H1 (cell line): ENCODE results near the gene SELENOK. TPM values are rescaled to one million over a fixed set of nuclear protein-coding genes. Genes with fewer than 3 reads are reported as not detected.

ENCODE experiments used
- CTCF ChIA-PET: fragments of 300-600 bp; sonication (Branson Sonifier 250); formaldehyde crosslinking; loops from one replicate; lab custom pipeline; 2021; ENCODE audit not compliant: partially characterized antibody; lab: Charles Lee
- POLR2A ChIA-PET: fragments of 300-600 bp; sonication (Branson Sonifier 250); formaldehyde crosslinking; loops from one replicate; lab custom pipeline; 2021; ENCODE audit warnings: inconsistent platforms; ENCODE audit not compliant: partially characterized antibody; lab: Charles Lee
- DNase-seq, 2 experiments: peaks; one replicate each; pipeline versions ENCODE4 v3.0.0 to v3.0.0-alpha.2; 2010 to 2022; ENCODE audit warnings: low spot score in 2 of 2, low read depth in 1 of 2, mixed read lengths in 1 of 2
- FAIRE-seq: peaks from 2 replicates; lab custom pipeline; 2011; peaks lifted over from hg19 to GRCh38; lab: Jason Lieb, UNC
- H2AFZ ChIP-seq: 2 replicates; pipeline ENCODE4 v1.8.1; 2012; ENCODE audit warnings: low read length, inconsistent platforms
- H2AK5ac ChIP-seq: 2 replicates; pipeline ENCODE4 v1.6.1; 2013; ENCODE audit warnings: low read depth, low read length
- H2BK120ac ChIP-seq: replicated peaks from 2 replicates; pipeline ENCODE3; 2013; ENCODE audit warnings: low read depth, low read length, inconsistent platforms
- H2BK12ac ChIP-seq: 2 replicates; pipeline ENCODE4 v1.6.1; 2013; ENCODE audit warnings: low read depth, low read length
- H2BK15ac ChIP-seq: 2 replicates; pipeline ENCODE4 v1.6.1; 2013; ENCODE audit warnings: low read length
- H2BK20ac ChIP-seq: 2 replicates; pipeline ENCODE4 v1.6.1; 2013; ENCODE audit warnings: low read length
- H2BK5ac ChIP-seq: 2 replicates; pipeline ENCODE4 v1.6.1; 2013; ENCODE audit warnings: low read depth, low read length
- H3K14ac ChIP-seq: 2 replicates; pipeline ENCODE4 v1.6.1; 2013; ENCODE audit warnings: inconsistent platforms; ENCODE audit not compliant: insufficient read length
- H3K18ac ChIP-seq: 2 replicates; pipeline ENCODE4 v1.6.1; 2013; ENCODE audit warnings: low read length; ENCODE audit errors: extremely low read depth
- H3K23ac ChIP-seq: 2 replicates; pipeline ENCODE4 v1.6.1; 2013; ENCODE audit warnings: inconsistent platforms; ENCODE audit not compliant: insufficient read length
- H3K23me2 ChIP-seq: 2 replicates; pipeline ENCODE4 v1.6.1; 2013; ENCODE audit warnings: low read depth, low read length
- H3K27ac ChIP-seq: 2 replicates; pipeline ENCODE4 v1.6.1; 2011; ENCODE audit warnings: low read depth, low read length, inconsistent platforms
- H3K27me3 ChIP-seq, 4 experiments: replicated peaks in 1 of 4; 1 replicate in 1 of 4; 2 replicates in 3 of 4; pipeline versions ENCODE4 v1.6.1 to v1.8.1; 2011 to 2013; ENCODE audit warnings: low read length in 3 of 4, mild to moderate bottlenecking in 3 of 4, inconsistent platforms in 2 of 4, mixed read lengths in 2 of 4, moderate library complexity in 1 of 4; ENCODE audit not compliant: control insufficient read depth in 3 of 4, insufficient read depth in 3 of 4; ENCODE audit errors: extremely low read depth in 1 of 4
- H3K36me3 ChIP-seq, 4 experiments: 2 replicates each; pipeline versions ENCODE4 v1.6.1 to v1.8.1; 2011 to 2013; ENCODE audit warnings: mild to moderate bottlenecking in 4 of 4, low read length in 3 of 4, moderate library complexity in 2 of 4, control low read depth in 1 of 4, inconsistent platforms in 1 of 4; ENCODE audit not compliant: insufficient read depth in 4 of 4, control insufficient read depth in 2 of 4
- H3K4ac ChIP-seq: replicated peaks from 2 replicates; pipeline ENCODE3; 2013; ENCODE audit warnings: low read length, low read depth, mixed read lengths, inconsistent platforms; ENCODE audit not compliant: insufficient read length
- H3K4me1 ChIP-seq, 4 experiments: replicated peaks in 1 of 4; 1 replicate in 1 of 4; 2 replicates in 3 of 4; pipeline versions ENCODE4 v1.6.1 to v1.8.1; 2011 to 2013; ENCODE audit warnings: low read length in 3 of 4, inconsistent platforms in 2 of 4, mixed read lengths in 1 of 4; ENCODE audit not compliant: insufficient read depth in 4 of 4, control insufficient read depth in 3 of 4
- H3K4me2 ChIP-seq, 2 experiments: 2 replicates each; pipeline versions ENCODE4 v1.6.1 to v1.8.1; 2011 to 2013; ENCODE audit warnings: low read depth in 2 of 2, low read length in 2 of 2, control low read depth in 1 of 2, inconsistent platforms in 1 of 2, mild to moderate bottlenecking in 1 of 2; ENCODE audit not compliant: insufficient read depth in 1 of 2
- H3K4me3 ChIP-seq, 4 experiments: fragments of 200-600, 300-600 bp in 1 of 4; sonication (generic), shearing (Covaris generic), sonication (Bioruptor Twin) in 1 of 4; 2 replicates each; pipeline versions ENCODE4 v1.5.1 to v1.8.1; 2011 to 2016; ENCODE audit warnings: low read length in 4 of 4, low read depth in 3 of 4, control low read depth in 2 of 4, inconsistent platforms in 2 of 4, mild to moderate bottlenecking in 2 of 4, mixed read lengths in 1 of 4, moderate library complexity in 1 of 4; ENCODE audit not compliant: insufficient read depth in 2 of 4; ENCODE audit errors: extremely low read depth in 1 of 4
- H3K56ac ChIP-seq: replicated peaks from 2 replicates; pipeline ENCODE3; 2013; ENCODE audit warnings: low read depth, mild to moderate bottlenecking, mixed read lengths, low read length, inconsistent platforms; ENCODE audit not compliant: insufficient read length
- H3K79me1 ChIP-seq: 2 replicates; pipeline ENCODE4 v1.6.1; 2013; ENCODE audit warnings: low read depth, low read length, control low read depth
- H3K79me2 ChIP-seq, 2 experiments: 2 replicates each; pipeline versions ENCODE4 v1.6.1 to v1.8.1; 2012 to 2013; ENCODE audit warnings: low read length in 2 of 2, mild to moderate bottlenecking in 2 of 2, inconsistent platforms in 1 of 2; ENCODE audit not compliant: insufficient read depth in 2 of 2, control insufficient read depth in 1 of 2
- H3K9ac ChIP-seq, 4 experiments: replicated peaks in 1 of 4; 1 replicate in 1 of 4; 2 replicates in 3 of 4; pipeline versions ENCODE4 v1.6.1 to v1.8.1; 2011 to 2013; ENCODE audit warnings: low read depth in 3 of 4, low read length in 3 of 4, control low read depth in 2 of 4, mild to moderate bottlenecking in 2 of 4, moderate library complexity in 2 of 4, inconsistent platforms in 1 of 4; ENCODE audit errors: extremely low read depth in 1 of 4
- H3K9me3 ChIP-seq, 2 experiments: 2 replicates each; pipeline versions ENCODE4 v1.6.1 to v1.8.1; 2012 to 2013; ENCODE audit warnings: mild to moderate bottlenecking in 2 of 2, moderate library complexity in 2 of 2, control low read depth in 1 of 2, inconsistent platforms in 1 of 2, low read depth in 1 of 2, low read length in 1 of 2, mixed read lengths in 1 of 2; ENCODE audit not compliant: insufficient read depth in 2 of 2
- H4K20me1 ChIP-seq, 2 experiments: replicated peaks in 1 of 2; 2 replicates each; pipeline versions ENCODE3 to v1.8.1; 2011 to 2013; ENCODE audit warnings: inconsistent platforms in 2 of 2, low read length in 2 of 2, mild to moderate bottlenecking in 1 of 2; ENCODE audit not compliant: insufficient read depth in 2 of 2, control insufficient read depth in 1 of 2
- H4K5ac ChIP-seq: 2 replicates; pipeline ENCODE4 v1.6.1; 2013; ENCODE audit warnings: low read length, low read depth, mixed read lengths, inconsistent platforms; ENCODE audit not compliant: insufficient read length
- H4K8ac ChIP-seq: 2 replicates; pipeline ENCODE4 v1.8.0; 2013; ENCODE audit warnings: mild to moderate bottlenecking, moderate library complexity, low read length, inconsistent platforms; ENCODE audit not compliant: insufficient read depth; ENCODE audit errors: extremely low read depth
- H4K91ac ChIP-seq: replicated peaks from 2 replicates; pipeline ENCODE3; 2013; ENCODE audit warnings: low read length, mixed read lengths, inconsistent platforms; ENCODE audit not compliant: insufficient read length
- BACH1 ChIP-seq: IDR thresholded peaks from 2 replicates; pipeline ENCODE4 v1.6.1; 2012; ENCODE audit warnings: low read length, improper control_type of control experiment
- WGBS, 2 experiments: shearing (Covaris generic) in 1 of 2; methylation state at CpG; one replicate each; pipeline versions ENCODE4 v1.1.6 to v1.1.7; 2013 to 2015; ENCODE audit warnings: low lambda C conversion rate in 2 of 2, mixed read lengths in 2 of 2, inconsistent platforms in 1 of 2, low coverage in 1 of 2, missing lambda C conversion rate in 1 of 2; ENCODE audit not compliant: insufficient replicate concordance in 2 of 2, insufficient coverage in 1 of 2, insufficient read length in 1 of 2; ENCODE audit errors: extremely low coverage in 1 of 2, missing lambda C conversion rate in 1 of 2; 5-methylcytosine and 5-hydroxymethylcytosine counted together
- polyA plus RNA-seq, 7 experiments: library from polyadenylated mRNA; depleted of rRNA in 3 of 7; stranded (reverse) in 5 of 7; unstranded in 2 of 7; fragments of >200 nt in 5 of 7; fragments of 200-250 nt in 2 of 7; gene quantifications; 1 replicate in 5 of 7; 2 replicates in 1 of 7; 4 replicates in 1 of 7; pipeline versions ENCODE4 v1.2.1 to v1.2.3, GENCODE V29; 2011 to 2013; ENCODE audit warnings: missing spikeins in 2 of 7, mixed read lengths in 2 of 7
- total RNA-seq: library from RNA; stranded (reverse); fragmentation: NEBNext Ultra II Directional; extraction: Animal tissue kit (Norgen Biotek cat#: 25700); gene quantifications from 2 replicates; pipeline ENCODE4 v1.2.1, GENCODE V29; 2021

Gene SELENOK
- total and polyA plus RNA-seq, 2 of the 8 experiments (the other 6 are each of a cell fraction or from before 2014, with no cell fraction given) = 26.9 to 40.2 TPM

DNA sequence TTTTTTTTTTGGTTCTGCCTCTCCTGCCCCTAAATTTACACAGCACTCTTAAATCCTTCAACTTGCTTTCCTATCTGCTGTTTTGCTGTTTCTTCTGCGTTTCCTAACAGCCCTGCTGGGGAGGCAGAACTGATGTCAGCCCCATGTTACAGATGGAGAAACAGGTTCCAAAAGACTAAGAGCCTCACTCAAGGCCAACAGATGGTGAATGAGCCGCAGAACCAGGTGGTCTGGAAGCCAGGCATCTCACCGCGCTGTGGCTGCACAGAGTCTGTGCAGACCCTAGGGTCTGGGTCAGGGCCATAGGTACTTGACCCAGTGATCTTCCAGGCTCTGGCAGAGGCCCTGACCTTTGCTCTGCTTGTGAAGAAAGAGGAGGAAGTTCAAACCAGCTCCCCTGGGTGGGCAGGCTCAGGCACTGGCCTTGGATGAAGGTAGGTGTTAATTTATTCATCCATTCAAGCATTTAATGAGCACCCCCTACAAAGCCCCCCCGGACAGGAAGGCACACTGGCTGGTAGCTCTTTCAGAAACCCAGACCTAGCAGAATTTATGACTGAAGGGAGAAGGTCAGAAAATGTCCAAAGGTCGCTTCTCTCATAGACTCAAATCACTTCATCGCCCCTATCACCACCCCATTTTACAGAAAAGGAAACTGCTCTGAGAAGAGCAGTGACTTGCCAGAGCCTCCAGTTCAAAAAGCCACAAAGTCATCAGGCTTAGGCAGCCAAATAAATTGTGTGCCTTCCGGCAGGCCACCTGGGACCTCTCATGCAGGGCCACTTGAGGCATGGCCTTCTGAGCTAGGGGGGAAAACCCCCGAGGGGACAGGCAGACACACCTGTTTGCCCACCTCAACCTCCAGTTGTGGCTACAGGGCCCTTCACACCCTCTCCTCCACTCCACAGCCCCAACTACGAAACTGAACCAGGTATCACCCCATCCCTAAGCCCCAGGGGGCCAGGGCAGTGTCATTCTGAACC, 48.2 kb downstream of the SELENOK start:
- no peak overlapping the region for H3K14ac ChIP-seq
- no peak for TF ChIP-seq BACH1

More for the DNA sequence above, 48.2 kb downstream of the SELENOK start:
- Histone ChIP-seq H4K20me1 (peaks cover 0 to 2% of the 10 kb centered on the region in 2 experiments), H3K9ac (peak overlapping the region in 2 of 4 experiments; percentile 7 to 17; a peak in 1 of 7 replicates), H3K18ac (no peak overlapping the region; the same call in 1 of the 2 replicates), H3K23ac (no peak overlapping the region), H3K9me3 (no peaks in the 10 kb centered on the region), H3K79me1 (peaks cover 12% of the 10 kb centered on the region), H3K4me2 (peak overlapping the region; percentile 5 to 52; a peak in 2 of 4 replicates), H3K27me3 (peaks cover 3 to 16% (median 9%) of the 10 kb centered on the region in 4 experiments), H2BK12ac (peak overlapping the region; percentile 68; the same call in 1 of the 2 replicates), H2AFZ (no peak overlapping the region), H2BK15ac (peak overlapping the region; percentile 72; the same call in 1 of the 2 replicates), H2BK20ac (peak overlapping the region; percentile 69; the same call in 1 of the 2 replicates), H3K79me2 (0 out of 4 replicates have a peak, but pooled peaks cover 0 to 3% of the 10 kb centered on the region in 2 experiments), H3K36me3 (peaks cover 0 to 6% (median 0%) of the 10 kb centered on the region in 4 experiments; a peak in 1 of 8 replicates), H2BK5ac (no peak overlapping the region), H3K56ac (no peak overlapping the region), H3K4me3 (no peak overlapping the region), H3K27ac (no peak overlapping the region), H2AK5ac (no peak overlapping the region; the same call in 1 of the 2 replicates), H2BK120ac (peak overlapping the region; percentile 30), H3K4ac (no peak overlapping the region), H4K5ac (peak overlapping the region; percentile 18), H3K4me1 (peaks cover 19 to 30% (median 22%) of the 10 kb centered on the region in 4 experiments), H4K91ac (peak overlapping the region; percentile 71), H4K8ac (no peak overlapping the region; the same call in 1 of the 2 replicates), H3K23me2 (peaks cover 10% of the 10 kb centered on the region)
- DNase-seq (no peak), FAIRE-seq (no peak)
- ChIA-PET POLR2A (interaction anchor here (0.5 to 1.9 kb wide), 8 partner anchors 10 to 401 kb away, joined by 3 to 6 read pairs (median 4); no protein-coding TSS in a partner anchor), CTCF (interaction anchor here (1.0 to 3.5 kb wide), 4 partner anchors 9 to 16 kb away, joined by 4 to 23 read pairs (median 6); no protein-coding TSS in a partner anchor)
- 80% methylated on average over 10 of the region's 10 CpGs; no CpG with 5 or more reads in 1 of the 2 experiments for WGBS, 2 experiments
